H1 (cell line): ENCODE results near the gene KCNMA1. TPM values are rescaled to one million over a fixed set of nuclear protein-coding genes. Genes with fewer than 3 reads are reported as not detected.

Experiments
- CTCF ChIA-PET: fragments of 300-600 bp; sonication (Branson Sonifier 250); formaldehyde crosslinking; loops from one replicate; lab custom pipeline; 2021; ENCODE audit not compliant: partially characterized antibody; lab: Charles Lee
- POLR2A ChIA-PET: fragments of 300-600 bp; sonication (Branson Sonifier 250); formaldehyde crosslinking; loops from one replicate; lab custom pipeline; 2021; ENCODE audit warnings: inconsistent platforms; ENCODE audit not compliant: partially characterized antibody; lab: Charles Lee
- DNase-seq, 2 experiments: peaks; one replicate each; pipeline versions ENCODE4 v3.0.0 to v3.0.0-alpha.2; 2010 to 2022; ENCODE audit warnings: low spot score in 2 of 2, low read depth in 1 of 2, mixed read lengths in 1 of 2
- FAIRE-seq: peaks from 2 replicates; lab custom pipeline; 2011; peaks lifted over from hg19 to GRCh38; lab: Jason Lieb, UNC
- H2AFZ ChIP-seq: 2 replicates; pipeline ENCODE4 v1.8.1; 2012; ENCODE audit warnings: low read length, inconsistent platforms
- H2AK5ac ChIP-seq: 2 replicates; pipeline ENCODE4 v1.6.1; 2013; ENCODE audit warnings: low read depth, low read length
- H2BK120ac ChIP-seq: replicated peaks from 2 replicates; pipeline ENCODE3; 2013; ENCODE audit warnings: low read depth, low read length, inconsistent platforms
- H2BK12ac ChIP-seq: 2 replicates; pipeline ENCODE4 v1.6.1; 2013; ENCODE audit warnings: low read depth, low read length
- H2BK15ac ChIP-seq: 2 replicates; pipeline ENCODE4 v1.6.1; 2013; ENCODE audit warnings: low read length
- H2BK20ac ChIP-seq: 2 replicates; pipeline ENCODE4 v1.6.1; 2013; ENCODE audit warnings: low read length
- H2BK5ac ChIP-seq: 2 replicates; pipeline ENCODE4 v1.6.1; 2013; ENCODE audit warnings: low read depth, low read length
- H3K14ac ChIP-seq: 2 replicates; pipeline ENCODE4 v1.6.1; 2013; ENCODE audit warnings: inconsistent platforms; ENCODE audit not compliant: insufficient read length
- H3K18ac ChIP-seq: 2 replicates; pipeline ENCODE4 v1.6.1; 2013; ENCODE audit warnings: low read length; ENCODE audit errors: extremely low read depth
- H3K23ac ChIP-seq: 2 replicates; pipeline ENCODE4 v1.6.1; 2013; ENCODE audit warnings: inconsistent platforms; ENCODE audit not compliant: insufficient read length
- H3K23me2 ChIP-seq: 2 replicates; pipeline ENCODE4 v1.6.1; 2013; ENCODE audit warnings: low read depth, low read length
- H3K27ac ChIP-seq: 2 replicates; pipeline ENCODE4 v1.6.1; 2011; ENCODE audit warnings: low read depth, low read length, inconsistent platforms
- H3K27me3 ChIP-seq, 4 experiments: replicated peaks in 1 of 4; 1 replicate in 1 of 4; 2 replicates in 3 of 4; pipeline versions ENCODE4 v1.6.1 to v1.8.1; 2011 to 2013; ENCODE audit warnings: low read length in 3 of 4, mild to moderate bottlenecking in 3 of 4, inconsistent platforms in 2 of 4, mixed read lengths in 2 of 4, moderate library complexity in 1 of 4; ENCODE audit not compliant: control insufficient read depth in 3 of 4, insufficient read depth in 3 of 4; ENCODE audit errors: extremely low read depth in 1 of 4
- H3K36me3 ChIP-seq, 4 experiments: 2 replicates each; pipeline versions ENCODE4 v1.6.1 to v1.8.1; 2011 to 2013; ENCODE audit warnings: mild to moderate bottlenecking in 4 of 4, low read length in 3 of 4, moderate library complexity in 2 of 4, control low read depth in 1 of 4, inconsistent platforms in 1 of 4; ENCODE audit not compliant: insufficient read depth in 4 of 4, control insufficient read depth in 2 of 4
- H3K4ac ChIP-seq: replicated peaks from 2 replicates; pipeline ENCODE3; 2013; ENCODE audit warnings: low read length, low read depth, mixed read lengths, inconsistent platforms; ENCODE audit not compliant: insufficient read length
- H3K4me1 ChIP-seq, 4 experiments: replicated peaks in 1 of 4; 1 replicate in 1 of 4; 2 replicates in 3 of 4; pipeline versions ENCODE4 v1.6.1 to v1.8.1; 2011 to 2013; ENCODE audit warnings: low read length in 3 of 4, inconsistent platforms in 2 of 4, mixed read lengths in 1 of 4; ENCODE audit not compliant: insufficient read depth in 4 of 4, control insufficient read depth in 3 of 4
- H3K4me2 ChIP-seq, 2 experiments: 2 replicates each; pipeline versions ENCODE4 v1.6.1 to v1.8.1; 2011 to 2013; ENCODE audit warnings: low read depth in 2 of 2, low read length in 2 of 2, control low read depth in 1 of 2, inconsistent platforms in 1 of 2, mild to moderate bottlenecking in 1 of 2; ENCODE audit not compliant: insufficient read depth in 1 of 2
- H3K4me3 ChIP-seq, 4 experiments: fragments of 200-600, 300-600 bp in 1 of 4; sonication (generic), shearing (Covaris generic), sonication (Bioruptor Twin) in 1 of 4; 2 replicates each; pipeline versions ENCODE4 v1.5.1 to v1.8.1; 2011 to 2016; ENCODE audit warnings: low read length in 4 of 4, low read depth in 3 of 4, control low read depth in 2 of 4, inconsistent platforms in 2 of 4, mild to moderate bottlenecking in 2 of 4, mixed read lengths in 1 of 4, moderate library complexity in 1 of 4; ENCODE audit not compliant: insufficient read depth in 2 of 4; ENCODE audit errors: extremely low read depth in 1 of 4
- H3K56ac ChIP-seq: replicated peaks from 2 replicates; pipeline ENCODE3; 2013; ENCODE audit warnings: low read depth, mild to moderate bottlenecking, mixed read lengths, low read length, inconsistent platforms; ENCODE audit not compliant: insufficient read length
- H3K79me1 ChIP-seq: 2 replicates; pipeline ENCODE4 v1.6.1; 2013; ENCODE audit warnings: low read depth, low read length, control low read depth
- H3K79me2 ChIP-seq, 2 experiments: 2 replicates each; pipeline versions ENCODE4 v1.6.1 to v1.8.1; 2012 to 2013; ENCODE audit warnings: low read length in 2 of 2, mild to moderate bottlenecking in 2 of 2, inconsistent platforms in 1 of 2; ENCODE audit not compliant: insufficient read depth in 2 of 2, control insufficient read depth in 1 of 2
- H3K9ac ChIP-seq, 4 experiments: replicated peaks in 1 of 4; 1 replicate in 1 of 4; 2 replicates in 3 of 4; pipeline versions ENCODE4 v1.6.1 to v1.8.1; 2011 to 2013; ENCODE audit warnings: low read depth in 3 of 4, low read length in 3 of 4, control low read depth in 2 of 4, mild to moderate bottlenecking in 2 of 4, moderate library complexity in 2 of 4, inconsistent platforms in 1 of 4; ENCODE audit errors: extremely low read depth in 1 of 4
- H3K9me3 ChIP-seq, 2 experiments: 2 replicates each; pipeline versions ENCODE4 v1.6.1 to v1.8.1; 2012 to 2013; ENCODE audit warnings: mild to moderate bottlenecking in 2 of 2, moderate library complexity in 2 of 2, control low read depth in 1 of 2, inconsistent platforms in 1 of 2, low read depth in 1 of 2, low read length in 1 of 2, mixed read lengths in 1 of 2; ENCODE audit not compliant: insufficient read depth in 2 of 2
- H4K20me1 ChIP-seq, 2 experiments: replicated peaks in 1 of 2; 2 replicates each; pipeline versions ENCODE3 to v1.8.1; 2011 to 2013; ENCODE audit warnings: inconsistent platforms in 2 of 2, low read length in 2 of 2, mild to moderate bottlenecking in 1 of 2; ENCODE audit not compliant: insufficient read depth in 2 of 2, control insufficient read depth in 1 of 2
- H4K5ac ChIP-seq: 2 replicates; pipeline ENCODE4 v1.6.1; 2013; ENCODE audit warnings: low read length, low read depth, mixed read lengths, inconsistent platforms; ENCODE audit not compliant: insufficient read length
- H4K8ac ChIP-seq: 2 replicates; pipeline ENCODE4 v1.8.0; 2013; ENCODE audit warnings: mild to moderate bottlenecking, moderate library complexity, low read length, inconsistent platforms; ENCODE audit not compliant: insufficient read depth; ENCODE audit errors: extremely low read depth
- H4K91ac ChIP-seq: replicated peaks from 2 replicates; pipeline ENCODE3; 2013; ENCODE audit warnings: low read length, mixed read lengths, inconsistent platforms; ENCODE audit not compliant: insufficient read length
- ASH2L ChIP-seq: fragments of 200-600, 300-600 bp; sonication (generic); IDR thresholded peaks from one replicate; pipeline ENCODE4 v1.7.1; 2017; ENCODE audit warnings: low read length
- BACH1 ChIP-seq: IDR thresholded peaks from 2 replicates; pipeline ENCODE4 v1.6.1; 2012; ENCODE audit warnings: low read length, improper control_type of control experiment
- BRCA1 ChIP-seq: IDR thresholded peaks from 2 replicates; pipeline ENCODE4 v1.6.1; 2012; ENCODE audit warnings: low read depth, low read length, improper control_type of control experiment
- CBX5 ChIP-seq: fragments of 300-800, 300-1000 bp; sonication (generic); IDR thresholded peaks from 2 replicates; pipeline ENCODE4 v1.7.1; 2016; ENCODE audit warnings: antibody characterized with exemption, low read length, low read depth
- CREB1 ChIP-seq: IDR thresholded peaks from 2 replicates; pipeline ENCODE4 v1.6.1; 2012; ENCODE audit warnings: inconsistent platforms
- EP300 ChIP-seq, 2 experiments: IDR thresholded peaks; 1 replicate in 1 of 2; 2 replicates in 1 of 2; pipeline ENCODE4 v1.6.1; 2011 to 2012; ENCODE audit warnings: low read depth in 2 of 2, low read length in 2 of 2, mild to moderate bottlenecking in 2 of 2, borderline replicate concordance in 1 of 2, inconsistent platforms in 1 of 2, moderate library complexity in 1 of 2
- KDM1A ChIP-seq: fragments of 200-600, 300-600 bp; sonication (generic); IDR thresholded peaks from 2 replicates; pipeline ENCODE4 v1.7.1; 2016; ENCODE audit warnings: mild to moderate bottlenecking, low read length, borderline replicate concordance
- KDM5A ChIP-seq: fragments of 200-600 bp; IDR thresholded peaks from 2 replicates; pipeline ENCODE4 v1.7.1; 2012; ENCODE audit warnings: mild to moderate bottlenecking, low read length, inconsistent platforms, mixed read lengths
- RBBP5 ChIP-seq: IDR thresholded peaks from 2 replicates; pipeline ENCODE4 v1.7.1; 2012; ENCODE audit warnings: low read depth, mild to moderate bottlenecking, inconsistent platforms, low read length, moderate library complexity, borderline replicate concordance
- RXRA ChIP-seq: IDR thresholded peaks from 2 replicates; pipeline ENCODE4 v1.6.1; 2011; ENCODE audit warnings: low read depth, mild to moderate bottlenecking, low read length, moderate library complexity; ENCODE audit not compliant: insufficient read depth
- SUZ12 ChIP-seq: fragments of 200-600 bp; sonication (generic); IDR thresholded peaks from 2 replicates; pipeline ENCODE4 v1.6.1; 2012; ENCODE audit warnings: mild to moderate bottlenecking, inconsistent platforms, low read length, moderate library complexity, mixed read lengths
- YY1 ChIP-seq: IDR thresholded peaks from 2 replicates; pipeline ENCODE4 v1.6.1; 2011; ENCODE audit warnings: low read depth, mild to moderate bottlenecking, low read length
- WGBS, 2 experiments: shearing (Covaris generic) in 1 of 2; methylation state at CpG; one replicate each; pipeline versions ENCODE4 v1.1.6 to v1.1.7; 2013 to 2015; ENCODE audit warnings: low lambda C conversion rate in 2 of 2, mixed read lengths in 2 of 2, inconsistent platforms in 1 of 2, low coverage in 1 of 2, missing lambda C conversion rate in 1 of 2; ENCODE audit not compliant: insufficient replicate concordance in 2 of 2, insufficient coverage in 1 of 2, insufficient read length in 1 of 2; ENCODE audit errors: extremely low coverage in 1 of 2, missing lambda C conversion rate in 1 of 2; 5-methylcytosine and 5-hydroxymethylcytosine counted together
- polyA plus RNA-seq, 7 experiments: library from polyadenylated mRNA; depleted of rRNA in 3 of 7; stranded (reverse) in 5 of 7; unstranded in 2 of 7; fragments of >200 nt in 5 of 7; fragments of 200-250 nt in 2 of 7; gene quantifications; 1 replicate in 5 of 7; 2 replicates in 1 of 7; 4 replicates in 1 of 7; pipeline versions ENCODE4 v1.2.1 to v1.2.3, GENCODE V29; 2011 to 2013; ENCODE audit warnings: missing spikeins in 2 of 7, mixed read lengths in 2 of 7
- total RNA-seq: library from RNA; stranded (reverse); fragmentation: NEBNext Ultra II Directional; extraction: Animal tissue kit (Norgen Biotek cat#: 25700); gene quantifications from 2 replicates; pipeline ENCODE4 v1.2.1, GENCODE V29; 2021
- TF ChIP-seq, protein P1 (sequence below): IDR thresholded peaks from 2 replicates; pipeline ENCODE4 v1.6.1; 2012; ENCODE audit warnings: inconsistent platforms

The KCNMA1 gene
- total and polyA plus RNA-seq, 2 of the 8 experiments (the other 6 are each of a cell fraction or from before 2014, with no cell fraction given): 10.2 to 11.1 TPM

DNA sequence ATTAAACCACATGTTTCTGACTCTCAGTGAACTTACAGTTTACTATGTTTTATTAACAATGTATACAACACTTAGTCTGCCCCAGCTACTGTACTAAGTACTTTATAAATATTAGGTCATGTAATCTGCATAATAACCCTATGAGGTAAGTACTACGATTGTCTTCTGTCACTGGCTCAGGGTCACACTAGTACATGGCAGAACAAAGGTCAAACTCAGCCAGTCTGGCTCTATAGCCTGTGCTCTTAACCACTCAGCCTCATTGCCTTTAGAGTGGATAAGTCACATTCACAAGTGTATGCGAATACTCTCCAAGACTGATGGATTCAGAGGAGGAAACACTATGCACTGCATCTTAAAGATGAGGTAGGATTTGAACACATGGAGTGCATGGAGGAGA is 252.3 kb downstream of the KCNMA1 start:
- no peak overlapping the region for H4K8ac ChIP-seq
- POLR2A ChIA-PET: no interaction called here

More for the DNA sequence above, 252.3 kb downstream of the KCNMA1 start:
- no peak overlapping the region for H2AFZ ChIP-seq
- H3K4me2 ChIP-seq: no peak overlapping the region
- no peak for TF ChIP-seq ASH2L
- no peak for TF ChIP-seq BACH1
- no peak for TF ChIP-seq RBBP5
- no peak for TF ChIP-seq RXRA
- no peak for TF ChIP-seq CREB1
- no peak for TF ChIP-seq EP300 (IDR thresholded peaks at IDR 0.05; ENCODE audit: borderline replicate concordance in 1 of 2, low read depth in 2 of 2, low read length in 2 of 2)
- no peak for TF ChIP-seq SUZ12
- TF ChIP-seq CBX5: no peak
- no peak for TF ChIP-seq YY1
- TF ChIP-seq BRCA1: no peak
- no peak for TF ChIP-seq KDM1A
- no peak for TF ChIP-seq KDM5A
- TF ChIP-seq, protein P1, sequence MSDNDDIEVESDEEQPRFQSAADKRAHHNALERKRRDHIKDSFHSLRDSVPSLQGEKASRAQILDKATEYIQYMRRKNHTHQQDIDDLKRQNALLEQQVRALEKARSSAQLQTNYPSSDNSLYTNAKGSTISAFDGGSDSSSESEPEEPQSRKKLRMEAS: no peak
- TF ChIP-seq, all 59 proteins: peak for 0
- 85% methylated on average over 2 of the region's 2 CpGs; no CpG with 5 or more reads in 1 of the 2 experiments for WGBS, 2 experiments
- Histone ChIP-seq H2BK5ac (no peak overlapping the region), H2BK20ac (no peak overlapping the region), H2AK5ac (no peak overlapping the region), H2BK12ac (no peak overlapping the region), H2BK15ac (no peak overlapping the region), H3K4me3 (no peak overlapping the region), H4K91ac (no peak overlapping the region), H4K20me1 (no peaks in the 10 kb centered on the region), H3K23me2 (no peaks in the 10 kb centered on the region), H3K27me3 (no peaks in the 10 kb centered on the region), H3K27ac (no peak overlapping the region), H3K79me2 (no peaks in the 10 kb centered on the region), H2BK120ac (no peak overlapping the region), H3K14ac (no peak overlapping the region), H3K18ac (no peak overlapping the region), H3K4me1 (peaks cover 0 to 7% (median 2%) of the 10 kb centered on the region in 4 experiments; a peak in 4 of 7 replicates), H3K56ac (no peak overlapping the region), H3K4ac (no peak overlapping the region), H3K23ac (no peak overlapping the region), H3K79me1 (no peaks in the 10 kb centered on the region), H3K9me3 (no peaks in the 10 kb centered on the region), H4K5ac (no peak overlapping the region), H3K9ac (no peak overlapping the region), H3K36me3 (no peaks in the 10 kb centered on the region)
- CTCF ChIA-PET: interaction anchor here (1.1 to 3.2 kb wide), 4 partner anchors 7 to 262 kb away, joined by 3 to 14 read pairs (median 4); no protein-coding TSS in a partner anchor
- DNase-seq (no peak), FAIRE-seq (no peak)
